Measurements from ENCODE around the gene CDKAL1.

- no peak for TF ChIP-seq CHD1 (IDR thresholded peaks at IDR 0.05; ENCODE audit: low read depth, low read length)
- TF ChIP-seq SUZ12 (IDR thresholded peaks at IDR 0.05; ENCODE audit: unreplicated experiment) = no peak
- no peak for TF ChIP-seq JUNB (IDR thresholded peaks at IDR 0.05)
- TF ChIP-seq CTCF (IDR thresholded peaks at IDR 0.05 in 2 of 3, conservative IDR thresholded peaks at IDR 0.05 in 1 of 3; ENCODE audit: control insufficient read depth in 2 of 3, extremely low read depth in 1 of 3, insufficient read depth in 1 of 3, low read depth in 3 of 3, low read length in 3 of 3) = no peak
- TF ChIP-seq CEBPB (IDR thresholded peaks at IDR 0.05; ENCODE audit: borderline replicate concordance in 1 of 2, low read depth in 2 of 2, low read length in 2 of 2) = no peak
- no peak for TF ChIP-seq RAD21 (IDR thresholded peaks at IDR 0.05; ENCODE audit: insufficient read depth, low read depth, low read length)
- no peak for TF ChIP-seq NFIC (IDR thresholded peaks at IDR 0.05; ENCODE audit: low read depth, low read length)
These were observed 190.4 kb downstream of the CDKAL1 start for GRCh38 chr6:20724443-20725190.
